ENCODE results near the gene PAGE5. TPM values are rescaled to one million over a fixed set of nuclear protein-coding genes. Genes with fewer than 3 reads are reported as not detected.

Gene PAGE5
- total and polyA plus RNA-seq, 9 donors: not detected

DNA sequence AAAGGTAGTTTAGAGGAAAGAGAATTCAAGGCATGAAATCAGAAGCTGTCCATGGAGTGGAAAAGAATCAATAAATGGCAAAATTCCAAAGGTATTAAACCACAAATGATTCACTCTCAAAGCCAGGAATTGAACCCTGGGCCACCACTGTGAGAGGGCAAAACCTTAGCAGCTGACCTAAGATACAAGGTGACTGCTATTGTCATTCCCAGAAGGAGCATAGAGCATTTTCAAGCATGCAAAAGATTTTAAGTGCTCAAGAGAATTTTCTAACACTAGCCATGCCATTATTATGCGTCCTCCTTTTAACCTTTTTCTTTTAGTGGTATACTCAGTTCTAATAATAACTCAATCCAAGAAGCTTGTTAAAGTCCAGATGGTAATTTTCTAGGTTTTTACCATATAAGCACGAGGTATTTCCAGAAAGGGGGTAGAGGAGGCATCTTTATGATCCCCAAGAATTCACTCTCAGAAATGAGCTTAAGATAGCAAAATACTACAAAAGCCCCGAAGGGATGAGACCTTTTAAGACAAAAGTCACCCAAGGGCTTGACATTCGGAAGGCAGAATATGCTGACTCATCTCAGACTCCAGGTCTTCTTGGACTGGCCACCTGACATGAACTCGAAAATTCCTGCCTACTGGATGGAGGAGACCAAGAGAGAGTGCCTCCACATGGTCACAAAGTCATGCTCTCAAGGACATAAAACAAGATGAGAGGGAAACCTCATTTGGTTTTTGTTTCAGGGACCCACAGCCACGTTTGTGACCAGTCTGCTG, 13.8 kb upstream of the PAGE5 start:
- intact Hi-C loops (cut with DNase I): no loop called here
- DNase-seq: no peak
- TF ChIP-seq EP300 (IDR thresholded peaks at IDR 0.05): no peak
- no peak for TF ChIP-seq POLR2A (IDR thresholded peaks at IDR 0.05)
- TF ChIP-seq, protein P1, sequence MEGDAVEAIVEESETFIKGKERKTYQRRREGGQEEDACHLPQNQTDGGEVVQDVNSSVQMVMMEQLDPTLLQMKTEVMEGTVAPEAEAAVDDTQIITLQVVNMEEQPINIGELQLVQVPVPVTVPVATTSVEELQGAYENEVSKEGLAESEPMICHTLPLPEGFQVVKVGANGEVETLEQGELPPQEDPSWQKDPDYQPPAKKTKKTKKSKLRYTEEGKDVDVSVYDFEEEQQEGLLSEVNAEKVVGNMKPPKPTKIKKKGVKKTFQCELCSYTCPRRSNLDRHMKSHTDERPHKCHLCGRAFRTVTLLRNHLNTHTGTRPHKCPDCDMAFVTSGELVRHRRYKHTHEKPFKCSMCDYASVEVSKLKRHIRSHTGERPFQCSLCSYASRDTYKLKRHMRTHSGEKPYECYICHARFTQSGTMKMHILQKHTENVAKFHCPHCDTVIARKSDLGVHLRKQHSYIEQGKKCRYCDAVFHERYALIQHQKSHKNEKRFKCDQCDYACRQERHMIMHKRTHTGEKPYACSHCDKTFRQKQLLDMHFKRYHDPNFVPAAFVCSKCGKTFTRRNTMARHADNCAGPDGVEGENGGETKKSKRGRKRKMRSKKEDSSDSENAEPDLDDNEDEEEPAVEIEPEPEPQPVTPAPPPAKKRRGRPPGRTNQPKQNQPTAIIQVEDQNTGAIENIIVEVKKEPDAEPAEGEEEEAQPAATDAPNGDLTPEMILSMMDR (IDR thresholded peaks at IDR 0.05): no peak
- no peak overlapping the region for H3K27ac ChIP-seq
- H3K4me1 ChIP-seq (ENCODE audit: insufficient read depth): no peaks in the 10 kb centered on the region
- H3K36me3 ChIP-seq: no peaks in the 10 kb centered on the region
- no peaks in the 10 kb centered on the region for H3K27me3 ChIP-seq
- WGBS, 3 donors: 44 to 49% (median 46%) methylated on average over 6 of the region's 6 CpGs
- H3K4me3 ChIP-seq: no peak overlapping the region
- H3K9me3 ChIP-seq: no peaks in the 10 kb centered on the region

DNA sequence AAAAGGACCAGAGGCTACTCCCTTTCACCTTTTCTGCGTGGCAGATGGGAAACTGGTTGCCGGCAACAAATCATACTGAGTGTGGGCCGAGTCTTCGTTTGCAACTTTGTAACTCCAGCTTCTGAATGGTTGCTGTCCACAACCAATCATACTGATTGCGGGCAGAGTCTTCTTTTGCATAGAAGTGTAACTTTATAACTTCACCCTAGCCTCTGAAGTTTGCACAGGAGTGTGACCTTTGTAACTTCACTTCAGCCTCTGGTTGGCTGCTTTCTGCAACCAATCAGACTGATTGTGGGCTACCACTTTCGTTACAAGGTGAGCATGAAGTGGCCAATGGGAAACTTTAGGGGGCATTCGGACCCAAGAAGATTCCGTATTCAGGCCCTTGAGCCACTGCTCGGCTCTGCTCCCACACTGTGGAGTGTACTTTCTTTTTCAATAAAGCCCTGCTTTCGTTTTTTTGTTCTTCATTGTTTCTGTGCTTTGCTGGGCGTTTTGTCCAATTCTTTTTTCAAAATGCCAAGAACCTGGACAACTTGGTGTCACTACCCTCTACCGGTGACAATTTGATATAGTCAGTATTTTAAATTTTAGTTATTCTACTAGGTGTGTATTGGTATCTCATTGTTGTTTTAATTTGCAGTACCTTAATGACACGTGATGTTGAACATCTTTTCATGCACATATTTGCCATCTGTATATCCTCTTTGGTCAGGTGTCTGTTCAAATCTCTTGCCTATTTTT, 9.0 kb upstream of the PAGE5 start:
- 63 to 72% (median 70%) methylated on average over 13 of the region's 13 CpGs for WGBS, 3 donors
- Histone ChIP-seq H3K4me1 (ENCODE audit: insufficient read depth) (no peaks in the 10 kb centered on the region), H3K4me3 (no peak overlapping the region), H3K36me3 (no peaks in the 10 kb centered on the region), H3K27ac (no peak overlapping the region), H3K9me3 (no peaks in the 10 kb centered on the region), H3K27me3 (no peaks in the 10 kb centered on the region)
- TF ChIP-seq POLR2A (IDR thresholded peaks at IDR 0.05): no peak
- TF ChIP-seq, protein P1 (IDR thresholded peaks at IDR 0.05): no peak
- TF ChIP-seq EP300 (IDR thresholded peaks at IDR 0.05): no peak
- DNase-seq: no peak
- intact Hi-C loops (cut with DNase I): no loop called here

DNA sequence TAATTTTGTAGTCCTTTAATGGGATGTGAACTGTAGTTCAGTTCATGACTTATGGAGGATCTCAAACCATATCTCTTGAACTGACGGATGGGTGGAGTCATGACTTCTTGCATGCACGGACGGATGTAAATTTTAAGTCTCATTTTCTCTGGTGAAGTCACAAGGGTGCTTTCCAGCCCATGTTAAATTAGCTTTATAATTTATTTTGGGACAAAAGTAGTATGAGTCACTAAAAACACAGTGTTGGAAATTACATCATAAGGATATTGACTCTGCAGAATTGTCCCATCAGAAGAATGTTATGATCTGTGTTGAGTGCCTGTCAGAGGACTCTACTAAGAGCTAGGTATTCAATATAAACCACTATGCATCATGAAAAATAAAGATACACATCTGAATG, 6.8 kb upstream of the PAGE5 start:
- no peaks in the 10 kb centered on the region for H3K27me3 ChIP-seq
- no peak for DNase-seq
- no peaks in the 10 kb centered on the region for H3K36me3 ChIP-seq
- TF ChIP-seq EP300 (IDR thresholded peaks at IDR 0.05) (no peak), POLR2A (IDR thresholded peaks at IDR 0.05) (no peak)
- TF ChIP-seq, protein P1 (IDR thresholded peaks at IDR 0.05): no peak
- no peaks in the 10 kb centered on the region for H3K9me3 ChIP-seq
- intact Hi-C loops (cut with DNase I): no loop called here
- H3K4me3 ChIP-seq: no peak overlapping the region
- no peak overlapping the region for H3K27ac ChIP-seq
- no peaks in the 10 kb centered on the region for H3K4me1 ChIP-seq (ENCODE audit: insufficient read depth)
- 31 to 70% (median 58%) methylated on average over 3 of the region's 3 CpGs for WGBS, 3 donors

DNA sequence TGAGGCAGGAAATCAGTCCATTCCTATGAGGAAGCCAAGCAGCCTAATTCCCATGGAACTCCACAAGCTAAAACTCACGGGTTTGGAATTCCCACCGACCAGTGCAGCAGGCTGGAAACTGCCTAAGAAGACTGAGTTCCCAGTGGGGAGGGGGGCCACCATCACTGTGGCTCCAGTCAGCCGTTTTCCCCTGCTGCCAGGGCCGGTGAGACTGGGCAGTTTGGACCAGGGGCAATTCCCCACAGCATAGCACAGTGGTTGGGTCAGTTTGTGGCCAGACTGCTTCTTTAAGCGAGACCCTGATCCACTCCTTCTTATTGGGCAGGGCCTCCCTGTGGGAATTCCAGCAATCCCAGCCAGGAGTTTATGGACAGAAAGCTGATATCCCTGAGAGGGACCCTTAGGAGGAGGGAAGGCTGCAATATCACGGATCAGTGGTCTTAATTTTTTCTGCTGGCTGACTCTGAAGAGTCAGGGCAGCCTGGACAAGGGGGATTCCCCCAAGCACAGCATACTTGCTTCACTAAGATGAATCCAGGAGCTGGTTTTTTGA, 20.7 kb downstream of the PAGE5 start:
- intact Hi-C loops (cut with DNase I): no loop called here
- no peak for DNase-seq

More for the DNA sequence above, 20.7 kb downstream of the PAGE5 start:
- TF ChIP-seq, protein P1 (IDR thresholded peaks at IDR 0.05): no peak
- TF ChIP-seq EP300 (IDR thresholded peaks at IDR 0.05) (no peak), POLR2A (IDR thresholded peaks at IDR 0.05) (no peak)
- no peak overlapping the region for H3K27ac ChIP-seq
- no peaks in the 10 kb centered on the region for H3K9me3 ChIP-seq
- no peaks in the 10 kb centered on the region for H3K36me3 ChIP-seq
- H3K4me1 ChIP-seq (ENCODE audit: insufficient read depth): no peaks in the 10 kb centered on the region
- 45 to 56% (median 47%) methylated on average over 6 of the region's 6 CpGs for WGBS, 3 donors
- no peaks in the 10 kb centered on the region for H3K27me3 ChIP-seq
- no peak overlapping the region for H3K4me3 ChIP-seq

Data from ovary (tissue), 9 donors.